HG03571 (cell line): ENCODE results near the gene CALR.
"Not testable (repeated sequence)": the region's sequence is repeated elsewhere in the genome, so short reads cannot be mapped to it uniquely, and the experiment has no call there.

Experiments used
- ATAC-seq: cut with Tn5 transposase; IDR thresholded peaks from one replicate; pipeline ENCODE4 v1.9.1; 2021; ENCODE audit not compliant: unreplicated experiment

Gene CALR

GRCh38 chr19:12976109-12976508 is 37.7 kb downstream of the CALR start:
- not testable (repeated sequence) for ATAC-seq

- ATAC-seq: no peak
These were observed 41.6 kb downstream of the CALR start for GRCh38 chr19:12979974-12980373.

GRCh38 chr19:12982648-12983047 is 44.2 kb downstream of the CALR start:
- ATAC-seq: no peak

GRCh38 chr19:12983091-12983490 is 44.7 kb downstream of the CALR start:
- no peak for ATAC-seq

GRCh38 chr19:12983542-12984142 is 45.2 kb downstream of the CALR start:
- no peak for ATAC-seq

GRCh38 chr19:12984143-12984627 is 45.8 kb downstream of the CALR start:
- ATAC-seq: no peak

GRCh38 chr19:12984683-12985048 is 46.3 kb downstream of the CALR start:
- no peak for ATAC-seq

GRCh38 chr19:12985049-12985776 is 46.8 kb downstream of the CALR start:
- no peak for ATAC-seq

- no peak for ATAC-seq
These were observed 48.3 kb downstream of the CALR start for GRCh38 chr19:12986726-12987125.

- no peak for ATAC-seq
These were observed 48.8 kb downstream of the CALR start for GRCh38 chr19:12987190-12987589.

- ATAC-seq: no peak
These were observed 49.4 kb downstream of the CALR start for GRCh38 chr19:12987781-12988180.

- ATAC-seq: no peak
These were observed 52.0 kb downstream of the CALR start for GRCh38 chr19:12990431-12990830.

GRCh38 chr19:12990853-12991252 is 52.4 kb downstream of the CALR start:
- ATAC-seq: no peak

- no peak for ATAC-seq
These were observed 52.9 kb downstream of the CALR start for GRCh38 chr19:12991296-12991695.

GRCh38 chr19:12992729-12993128 is 54.3 kb downstream of the CALR start:
- ATAC-seq: no peak

GRCh38 chr19:12993562-12993961 is 55.2 kb downstream of the CALR start:
- ATAC-seq: no peak
